AG04450 (cell line): Measurements from ENCODE around the gene LHFPL6. TPM values are rescaled to one million over a fixed set of nuclear protein-coding genes. Genes with fewer than 3 reads are reported as not detected.

Experiments
- CTCF ChIA-PET: fragments of 300-600, 350-600 bp; formaldehyde crosslinking; extraction: SDS; loops from one replicate; lab custom pipeline; 2022; ENCODE audit warnings: antibody characterized with exemption, inconsistent platforms; lab: Charles Lee
- POLR2A ChIA-PET: fragments of 350-600 bp; formaldehyde crosslinking; extraction: SDS; loops from one replicate; lab custom pipeline; 2021; ENCODE audit warnings: antibody characterized with exemption, inconsistent platforms; lab: Yijun Ruan, JAX
- DNase-seq: peaks from one replicate; pipeline ENCODE4 v3.0.0-alpha.2; 2011; ENCODE audit warnings: low read depth, low spot score
- H3K27ac ChIP-seq: one replicate; pipeline ENCODE4 v1.5.1; 2012; ENCODE audit warnings: low read depth, low read length, control low read depth
- H3K27me3 ChIP-seq: one replicate; pipeline ENCODE4 v1.6.0; 2012; ENCODE audit warnings: low read length; ENCODE audit not compliant: control insufficient read depth, insufficient read depth
- H3K4me3 ChIP-seq: 2 replicates; pipeline ENCODE4 v1.5.1; 2011; ENCODE audit warnings: mild to moderate bottlenecking, low read depth, low read length, control low read depth
- H3K9me3 ChIP-seq: 2 replicates; pipeline ENCODE4 v1.5.1; 2012; ENCODE audit warnings: low read length; ENCODE audit not compliant: control insufficient read depth, insufficient read depth
- polyA plus RNA-seq: library from polyadenylated mRNA; depleted of rRNA; stranded (reverse); fragments of >200 nt; gene quantifications from 2 replicates; pipeline ENCODE4 v1.2.3, GENCODE V29; 2011
- TF ChIP-seq, protein P1 (sequence below): IDR thresholded peaks from 2 replicates; pipeline ENCODE4 v1.5.1; 2011; ENCODE audit warnings: low read depth, low read length, control low read depth, inconsistent platforms

LHFPL6 gene
- polyA plus RNA-seq, 1 experiment: 40.3 TPM

GRCh38 chr13:39590466-39591036, 12.4 kb downstream of the LHFPL6 start:
- H3K27ac ChIP-seq: no peak overlapping the region
- POLR2A ChIA-PET: no interaction called here
- CTCF ChIA-PET: interaction anchor here (3.4 kb wide), 1 partner anchor 22 kb away, joined by 11 read pairs; no protein-coding TSS in a partner anchor
- H3K4me3 ChIP-seq: no peak overlapping the region
- no peaks in the 10 kb centered on the region for H3K27me3 ChIP-seq
- no peak for DNase-seq
- TF ChIP-seq, protein P1, sequence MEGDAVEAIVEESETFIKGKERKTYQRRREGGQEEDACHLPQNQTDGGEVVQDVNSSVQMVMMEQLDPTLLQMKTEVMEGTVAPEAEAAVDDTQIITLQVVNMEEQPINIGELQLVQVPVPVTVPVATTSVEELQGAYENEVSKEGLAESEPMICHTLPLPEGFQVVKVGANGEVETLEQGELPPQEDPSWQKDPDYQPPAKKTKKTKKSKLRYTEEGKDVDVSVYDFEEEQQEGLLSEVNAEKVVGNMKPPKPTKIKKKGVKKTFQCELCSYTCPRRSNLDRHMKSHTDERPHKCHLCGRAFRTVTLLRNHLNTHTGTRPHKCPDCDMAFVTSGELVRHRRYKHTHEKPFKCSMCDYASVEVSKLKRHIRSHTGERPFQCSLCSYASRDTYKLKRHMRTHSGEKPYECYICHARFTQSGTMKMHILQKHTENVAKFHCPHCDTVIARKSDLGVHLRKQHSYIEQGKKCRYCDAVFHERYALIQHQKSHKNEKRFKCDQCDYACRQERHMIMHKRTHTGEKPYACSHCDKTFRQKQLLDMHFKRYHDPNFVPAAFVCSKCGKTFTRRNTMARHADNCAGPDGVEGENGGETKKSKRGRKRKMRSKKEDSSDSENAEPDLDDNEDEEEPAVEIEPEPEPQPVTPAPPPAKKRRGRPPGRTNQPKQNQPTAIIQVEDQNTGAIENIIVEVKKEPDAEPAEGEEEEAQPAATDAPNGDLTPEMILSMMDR: no peak
- no peaks in the 10 kb centered on the region; the same call in 1 of the 2 replicates for H3K9me3 ChIP-seq

DNA sequence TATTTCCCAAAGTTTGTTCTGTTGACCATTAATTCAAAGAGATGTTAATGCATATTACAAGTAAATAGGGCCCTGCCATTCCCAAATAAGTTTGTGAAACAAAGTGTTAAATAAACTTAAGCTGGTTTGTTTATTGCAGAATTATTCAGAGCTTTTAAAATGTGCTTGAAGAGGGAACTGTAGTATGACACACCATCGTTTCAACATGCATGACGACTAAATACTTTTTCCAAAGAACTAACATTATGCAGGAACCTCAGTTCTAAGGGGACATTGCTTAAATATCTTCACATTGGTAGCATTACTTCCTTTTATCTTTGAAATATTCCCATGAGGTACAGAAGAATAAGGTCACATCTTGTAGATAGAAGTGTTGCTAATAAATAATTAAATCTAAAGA, 14.6 kb downstream of the LHFPL6 start:
- no peak for DNase-seq
- POLR2A ChIA-PET: no interaction called here
- CTCF ChIA-PET: interaction anchor here (0.6 kb wide), 1 partner anchor 23 kb away, joined by 3 read pairs; no protein-coding TSS in a partner anchor

DNA sequence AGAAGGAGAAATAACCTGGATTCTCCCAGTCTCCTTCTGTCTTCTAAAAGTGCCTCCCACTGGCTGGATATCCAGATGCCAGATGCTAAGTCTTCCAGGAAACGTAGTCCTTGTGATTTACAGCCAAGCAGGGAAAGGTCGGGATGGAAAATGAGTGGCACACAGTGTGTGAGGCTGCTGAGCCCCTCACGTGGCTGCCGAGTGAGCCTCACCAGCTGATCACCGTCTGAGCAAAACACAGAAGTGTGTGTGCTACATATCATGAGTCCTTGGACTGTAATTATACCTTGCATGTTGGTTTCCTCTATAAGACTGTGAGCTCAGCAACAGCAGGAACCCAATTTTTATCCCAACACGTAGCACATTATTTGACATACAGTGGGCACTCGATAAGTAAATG, 15.1 kb downstream of the LHFPL6 start:
- Histone ChIP-seq H3K4me3 (no peak overlapping the region), H3K27me3 (no peaks in the 10 kb centered on the region), H3K27ac (no peak overlapping the region), H3K9me3 (no peaks in the 10 kb centered on the region)
- TF ChIP-seq, protein P1: no peak
- DNase-seq: no peak
- ChIA-PET POLR2A (no interaction called here), CTCF (interaction anchor here (0.6 kb wide), 1 partner anchor 24 kb away, joined by 3 read pairs; no protein-coding TSS in a partner anchor)

More for the DNA sequence above, 14.6 kb downstream of the LHFPL6 start:
- Histone ChIP-seq H3K27me3 (no peaks in the 10 kb centered on the region), H3K27ac (no peak overlapping the region), H3K9me3 (no peaks in the 10 kb centered on the region), H3K4me3 (no peak overlapping the region)
- TF ChIP-seq, protein P1: no peak

DNA sequence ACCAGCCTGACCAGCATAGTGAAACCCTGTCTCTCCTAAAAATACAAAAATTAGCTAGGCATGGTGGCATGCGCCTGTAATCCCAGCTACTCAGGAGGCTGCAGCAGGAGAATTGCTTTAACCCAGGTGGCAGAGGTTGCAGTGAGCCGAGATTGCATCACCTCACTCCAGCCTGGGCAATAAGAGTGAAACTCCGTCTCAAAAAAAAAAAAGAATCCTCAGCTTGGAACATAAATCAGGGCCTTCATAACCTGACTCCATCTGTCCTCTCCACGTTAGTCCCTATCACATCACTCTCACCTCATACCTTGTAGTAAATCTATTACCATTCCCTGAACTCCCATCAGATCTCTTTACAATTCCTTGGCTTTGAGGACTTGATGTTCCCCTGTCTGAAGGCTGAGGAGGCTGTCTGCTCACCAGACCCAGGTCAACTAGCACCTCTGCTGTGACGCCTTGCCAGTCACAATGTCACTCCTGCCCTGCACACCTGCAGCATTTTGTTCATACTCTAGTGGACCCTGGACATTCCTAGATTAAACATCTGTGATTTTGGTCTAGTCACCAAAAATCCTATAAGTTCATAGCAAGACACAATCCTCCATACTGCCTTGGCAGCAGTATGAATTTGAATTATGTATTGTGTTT, 15.9 kb downstream of the LHFPL6 start:
- Histone ChIP-seq H3K27ac (no peak overlapping the region), H3K4me3 (no peak overlapping the region), H3K9me3 (no peaks in the 10 kb centered on the region), H3K27me3 (no peaks in the 10 kb centered on the region)
- ChIA-PET CTCF (no interaction called here), POLR2A (no interaction called here)
- no peak for DNase-seq
- TF ChIP-seq, protein P1: no peak

DNA sequence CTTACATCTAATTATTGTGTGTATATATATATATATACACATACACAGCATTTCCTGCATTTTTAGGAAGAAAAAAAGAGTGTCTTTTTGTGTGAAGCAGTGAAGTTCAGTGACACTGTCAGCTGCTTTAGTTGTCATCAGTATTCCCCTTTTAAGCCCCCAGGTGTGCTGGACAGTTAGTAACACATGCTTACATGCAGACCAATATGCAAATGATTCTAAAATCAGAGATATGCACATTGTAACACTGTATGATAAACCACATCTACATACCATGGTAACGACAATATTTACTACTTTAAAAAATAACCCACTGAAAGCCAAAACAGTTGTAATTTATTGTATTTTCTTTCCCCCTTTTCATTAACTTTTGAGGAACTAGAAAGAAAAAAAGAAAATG, 16.8 kb downstream of the LHFPL6 start:
- no peaks in the 10 kb centered on the region for H3K27me3 ChIP-seq
- H3K9me3 ChIP-seq: no peaks in the 10 kb centered on the region
- no peak overlapping the region for H3K4me3 ChIP-seq
- no peak for DNase-seq
- POLR2A ChIA-PET: no interaction called here
- TF ChIP-seq, protein P1: no peak
- CTCF ChIA-PET: interaction anchor here (1.0 to 1.5 kb wide), 3 partner anchors 12 to 30 kb away, joined by 3 to 5 read pairs (median 4); no protein-coding TSS in a partner anchor
- no peak overlapping the region for H3K27ac ChIP-seq
